ENCODE measurements around the gene CHST11. TPM values are rescaled to one million over a fixed set of nuclear protein-coding genes. Genes with fewer than 3 reads are reported as not detected.

Gene CHST11
- total RNA-seq, 1 donor from 2014 or later = 44.9 TPM

DNA sequence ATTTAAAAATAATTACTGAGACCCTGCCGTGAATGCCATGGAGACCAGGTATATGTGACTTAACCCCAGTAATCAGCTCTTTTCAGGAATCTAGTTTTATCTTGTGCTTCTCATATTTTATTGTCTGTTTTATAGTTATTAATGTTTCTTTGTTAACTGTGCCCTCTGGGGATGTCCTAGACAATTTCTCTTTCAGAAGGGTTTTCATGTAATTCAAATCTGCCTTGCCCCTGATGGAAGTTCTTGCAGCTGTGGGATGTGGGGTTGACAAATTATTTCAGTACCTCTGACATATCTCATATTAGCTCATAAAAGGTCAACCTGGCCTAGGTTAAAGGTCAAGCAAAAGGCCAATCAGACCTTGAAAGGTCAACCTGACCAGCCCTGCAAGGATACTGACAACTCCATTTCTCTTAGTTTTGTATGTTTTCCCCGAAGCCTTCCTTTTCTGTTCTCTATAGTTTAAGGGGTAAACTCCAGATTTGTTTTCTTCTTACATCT lies 319.0 kb downstream of the CHST11 start:
- Mint-ChIP-seq H3K4me3 (no peak overlapping the region), H3K27ac (no peak overlapping the region), H3K9me3 (peaks cover 31% of the 10 kb centered on the region), H3K4me1 (no peaks in the 10 kb centered on the region), H3K36me3 (ENCODE audit: low read depth) (peaks cover 4% of the 10 kb centered on the region), H3K27me3 (peaks cover 10% of the 10 kb centered on the region)
- intact Hi-C loops (cut with micrococcal nuclease) = no loop called here
- DNase-seq = peak; percentile 18

DNA sequence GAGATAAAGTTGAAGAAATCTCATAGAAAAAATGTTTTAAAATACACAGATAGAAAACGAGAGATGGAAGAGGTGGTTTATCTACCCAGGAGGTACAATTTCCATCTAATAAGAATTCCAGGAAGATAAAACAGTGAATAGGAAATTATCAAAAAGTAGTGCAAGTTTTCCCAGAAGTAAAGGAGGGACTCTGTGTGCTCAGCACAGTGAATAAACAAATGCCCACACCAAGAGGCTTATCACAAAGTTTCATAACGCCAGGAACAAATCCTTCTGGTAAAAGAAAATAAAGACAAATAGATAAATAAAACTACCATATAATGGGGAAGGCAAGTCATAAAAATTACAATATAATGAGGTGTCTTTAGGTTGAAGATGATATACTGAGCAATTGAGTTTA lies 322.4 kb downstream of the CHST11 start:
- DNase-seq = no peak
- intact Hi-C loops (cut with micrococcal nuclease) = no loop called here
- Mint-ChIP-seq H3K27me3 (no peaks in the 10 kb centered on the region), H3K4me3 (no peak overlapping the region), H3K36me3 (ENCODE audit: low read depth) (peaks cover 2% of the 10 kb centered on the region), H3K4me1 (no peaks in the 10 kb centered on the region), H3K9me3 (peaks cover 29% of the 10 kb centered on the region), H3K27ac (no peak overlapping the region)

- Mint-ChIP-seq H3K4me3 (no peak overlapping the region), H3K36me3 (ENCODE audit: low read depth) (peaks cover 2% of the 10 kb centered on the region), H3K27me3 (no peaks in the 10 kb centered on the region), H3K4me1 (no peaks in the 10 kb centered on the region), H3K9me3 (peaks cover 28% of the 10 kb centered on the region), H3K27ac (no peak overlapping the region)
- intact Hi-C loops (cut with micrococcal nuclease) = no loop called here
- peak; percentile 41 for DNase-seq
Observed at GRCh38 chr12:104782296-104782695, 325.5 kb downstream of the CHST11 start.

- peaks cover 3% of the 10 kb centered on the region for H3K4me1 Mint-ChIP-seq
- H3K27me3 Mint-ChIP-seq = no peaks in the 10 kb centered on the region
- peaks cover 15% of the 10 kb centered on the region for H3K9me3 Mint-ChIP-seq
- H3K36me3 Mint-ChIP-seq (ENCODE audit: low read depth) = peaks cover 2% of the 10 kb centered on the region
- no peak overlapping the region for H3K27ac Mint-ChIP-seq
- intact Hi-C loops (cut with micrococcal nuclease) = no loop called here
- DNase-seq = no peak
- no peak overlapping the region for H3K4me3 Mint-ChIP-seq
Observed at GRCh38 chr12:104784592-104784991, 327.8 kb downstream of the CHST11 start.

DNA sequence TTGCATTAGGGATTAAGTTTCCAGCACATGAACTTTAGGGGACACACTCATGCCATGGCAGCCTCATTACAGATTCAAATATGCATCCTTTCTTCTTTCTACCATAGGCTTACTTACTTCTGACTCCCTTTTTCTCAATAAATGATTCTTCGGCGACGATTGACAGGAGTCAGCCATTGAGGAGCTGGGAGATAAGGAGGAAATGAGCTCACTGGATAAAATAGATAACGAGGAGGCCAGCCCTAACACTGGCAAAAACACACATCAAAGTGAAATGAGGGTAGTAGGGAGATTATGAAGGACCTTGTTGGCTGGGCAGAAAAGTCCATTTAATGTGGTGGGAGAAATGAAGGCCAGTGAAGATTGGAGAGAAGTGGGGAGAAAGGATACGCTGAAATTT lies 329.1 kb downstream of the CHST11 start:
- no peak for DNase-seq
- Mint-ChIP-seq H3K27ac (no peak overlapping the region), H3K4me3 (no peak overlapping the region), H3K27me3 (no peaks in the 10 kb centered on the region), H3K4me1 (peaks cover 5% of the 10 kb centered on the region), H3K9me3 (peaks cover 7% of the 10 kb centered on the region), H3K36me3 (ENCODE audit: low read depth) (peaks cover 2% of the 10 kb centered on the region)
- intact Hi-C loops (cut with micrococcal nuclease) = no loop called here

DNA sequence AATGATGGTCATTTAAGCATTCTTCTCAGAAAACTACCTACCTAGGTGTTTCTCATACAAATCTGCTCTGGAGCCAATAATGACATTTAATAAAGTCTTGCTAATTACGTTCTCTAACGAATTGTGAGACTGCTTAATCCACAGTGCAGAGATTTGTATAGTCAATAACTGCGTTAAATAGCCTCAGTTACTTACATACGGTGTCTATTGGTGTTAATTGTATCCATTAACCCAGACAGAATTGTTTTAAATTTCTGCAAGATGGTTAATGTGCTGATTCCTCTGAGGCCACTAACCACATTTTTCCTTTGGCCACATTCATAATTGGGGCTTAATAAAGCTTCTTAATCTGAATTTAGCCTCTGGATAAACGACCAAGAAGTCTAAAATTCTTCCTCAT lies 329.6 kb downstream of the CHST11 start:
- no peak for DNase-seq
- no peaks in the 10 kb centered on the region for H3K36me3 Mint-ChIP-seq (ENCODE audit: low read depth)
- H3K9me3 Mint-ChIP-seq = peaks cover 3% of the 10 kb centered on the region
- H3K4me1 Mint-ChIP-seq = peaks cover 5% of the 10 kb centered on the region
- no peak overlapping the region for H3K4me3 Mint-ChIP-seq
- no peak overlapping the region for H3K27ac Mint-ChIP-seq
- intact Hi-C loops (cut with micrococcal nuclease) = no loop called here
- no peaks in the 10 kb centered on the region for H3K27me3 Mint-ChIP-seq

DNA sequence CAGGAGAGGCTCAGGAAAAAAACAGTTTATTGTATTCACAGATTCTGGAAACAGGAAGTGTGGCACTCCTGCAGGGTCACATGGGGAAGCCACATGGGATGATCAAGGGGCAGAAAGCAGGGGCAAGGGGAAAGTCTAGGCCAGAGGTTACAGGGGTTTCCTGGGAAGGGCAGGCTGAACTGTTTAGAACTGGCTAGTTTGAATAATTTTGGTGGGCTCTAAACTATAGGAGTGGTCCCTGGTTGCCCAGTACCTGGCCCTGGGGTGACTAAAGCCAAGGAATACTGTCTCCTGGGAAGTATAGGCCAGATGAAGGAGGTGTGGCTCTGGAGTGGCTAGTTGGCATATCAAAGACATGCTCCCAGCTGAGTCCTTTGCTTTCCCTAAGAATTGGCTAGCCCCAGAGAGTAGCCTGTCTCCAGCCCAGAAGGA lies 332.1 kb downstream of the CHST11 start:
- Mint-ChIP-seq H3K27ac (no peak overlapping the region), H3K4me1 (peaks cover 5% of the 10 kb centered on the region), H3K9me3 (no peaks in the 10 kb centered on the region), H3K27me3 (no peaks in the 10 kb centered on the region), H3K4me3 (no peak overlapping the region), H3K36me3 (ENCODE audit: low read depth) (no peaks in the 10 kb centered on the region)
- intact Hi-C loops (cut with micrococcal nuclease) = no loop called here
- no peak for DNase-seq

- Mint-ChIP-seq H3K27me3 (peaks cover 3% of the 10 kb centered on the region), H3K9me3 (no peaks in the 10 kb centered on the region), H3K4me1 (peaks cover 5% of the 10 kb centered on the region), H3K4me3 (peak overlapping the region; percentile 28), H3K27ac (no peak overlapping the region), H3K36me3 (ENCODE audit: low read depth) (no peaks in the 10 kb centered on the region)
- intact Hi-C loops (cut with micrococcal nuclease) = loop anchor here (10.0 kb wide), 1 partner anchor 406 kb away; no protein-coding TSS in a partner anchor
- peak; percentile 81 for DNase-seq
Observed at GRCh38 chr12:104790296-104791125, 333.8 kb downstream of the CHST11 start.

DNA sequence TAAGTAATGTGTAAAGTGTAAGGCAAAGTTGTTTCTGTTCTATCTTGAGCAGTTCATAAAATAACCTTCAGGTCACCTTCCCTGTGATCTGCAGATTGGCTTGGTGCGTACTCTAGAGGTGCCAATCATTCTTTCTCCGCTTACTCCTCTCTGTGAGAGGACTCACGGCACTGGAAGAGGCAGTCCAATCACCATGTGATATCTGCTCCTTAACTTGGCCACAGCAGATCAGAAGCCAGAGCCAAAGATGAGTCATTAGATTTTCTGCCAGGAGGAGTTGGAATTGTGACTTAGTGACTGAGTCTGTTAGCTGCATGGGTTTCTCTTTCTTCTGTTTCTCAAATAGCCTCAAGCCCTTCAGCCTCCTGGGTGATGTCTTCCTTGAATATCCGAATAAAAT lies 335.8 kb downstream of the CHST11 start:
- Mint-ChIP-seq H3K9me3 (no peaks in the 10 kb centered on the region), H3K36me3 (ENCODE audit: low read depth) (no peaks in the 10 kb centered on the region), H3K27ac (no peak overlapping the region), H3K27me3 (peaks cover 9% of the 10 kb centered on the region), H3K4me1 (peaks cover 5% of the 10 kb centered on the region), H3K4me3 (no peak overlapping the region)
- DNase-seq = no peak
- intact Hi-C loops (cut with micrococcal nuclease) = loop anchor here (10.0 kb wide), 1 partner anchor 408 kb away; no protein-coding TSS in a partner anchor

DNA sequence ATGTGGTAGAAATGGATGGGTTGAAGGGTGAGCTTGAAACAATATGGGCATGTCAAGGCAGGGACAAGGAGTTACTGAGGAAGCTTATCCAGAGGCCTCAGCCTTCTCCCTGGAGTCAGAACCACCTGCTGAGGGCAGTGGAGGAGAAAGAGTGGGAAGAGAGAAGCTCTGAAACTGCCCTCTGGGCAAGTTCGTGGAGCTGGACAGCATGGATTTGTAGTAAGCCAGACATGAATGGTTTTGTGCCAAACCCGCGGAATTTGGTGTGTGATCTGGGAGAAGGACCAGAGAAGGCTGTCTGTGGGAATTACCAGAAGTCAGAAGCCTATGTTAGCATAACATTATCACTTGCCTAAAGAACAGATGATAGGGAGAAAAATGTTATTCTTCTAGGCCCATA lies 336.5 kb downstream of the CHST11 start:
- Mint-ChIP-seq H3K27me3 (peaks cover 12% of the 10 kb centered on the region), H3K27ac (no peak overlapping the region), H3K9me3 (no peaks in the 10 kb centered on the region), H3K4me3 (no peak overlapping the region), H3K36me3 (ENCODE audit: low read depth) (no peaks in the 10 kb centered on the region), H3K4me1 (peaks cover 5% of the 10 kb centered on the region)
- intact Hi-C loops (cut with micrococcal nuclease) = loop anchor here (10.0 kb wide), 1 partner anchor 408 kb away; no protein-coding TSS in a partner anchor
- no peak for DNase-seq

DNA sequence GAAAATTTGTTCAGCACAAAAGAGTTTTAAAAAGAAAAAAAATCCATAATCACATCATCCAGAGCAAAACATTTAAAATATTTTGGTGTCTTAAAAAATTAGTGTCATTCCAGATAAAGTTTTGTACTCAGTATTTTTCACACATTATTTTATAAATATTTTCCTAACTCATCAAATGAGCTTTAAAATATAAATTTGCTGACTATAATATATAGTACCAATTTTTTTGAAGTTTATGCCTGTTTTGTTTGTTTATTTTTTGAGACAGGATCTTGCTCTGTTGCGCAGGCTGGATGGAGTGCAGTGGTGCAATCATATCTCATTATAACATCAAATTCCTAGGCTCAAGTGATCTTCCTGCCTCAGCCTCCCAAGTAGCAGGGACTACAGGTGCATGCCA lies 337.2 kb downstream of the CHST11 start:
- H3K27me3 Mint-ChIP-seq = peaks cover 12% of the 10 kb centered on the region
- no peak overlapping the region for H3K4me3 Mint-ChIP-seq
- no peak overlapping the region for H3K27ac Mint-ChIP-seq
- DNase-seq = no peak
- H3K4me1 Mint-ChIP-seq = peaks cover 2% of the 10 kb centered on the region
- intact Hi-C loops (cut with micrococcal nuclease) = loop anchor here (10.0 kb wide), 1 partner anchor 409 kb away; no protein-coding TSS in a partner anchor
- no peaks in the 10 kb centered on the region for H3K9me3 Mint-ChIP-seq
- no peaks in the 10 kb centered on the region for H3K36me3 Mint-ChIP-seq (ENCODE audit: low read depth)

DNA sequence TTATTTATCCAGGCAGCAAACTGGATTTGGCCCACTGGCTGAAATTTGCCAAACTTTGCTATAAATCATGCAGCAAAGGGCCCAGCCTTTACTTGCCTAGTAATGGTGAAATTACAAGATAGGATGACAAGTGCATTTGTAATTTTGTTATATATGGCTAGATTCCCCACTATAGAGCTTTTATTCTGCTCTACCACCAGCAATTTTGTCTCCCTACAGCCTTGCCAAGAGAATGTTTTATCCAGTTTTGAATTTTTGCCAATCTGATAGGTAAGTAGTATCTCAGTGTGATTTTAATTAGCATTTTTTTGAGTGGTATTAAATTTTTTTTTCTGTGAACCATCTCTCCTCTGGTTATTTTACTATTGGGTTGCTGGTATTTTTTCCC lies 339.7 kb downstream of the CHST11 start:
- H3K4me1 Mint-ChIP-seq = no peaks in the 10 kb centered on the region
- no peaks in the 10 kb centered on the region for H3K36me3 Mint-ChIP-seq (ENCODE audit: low read depth)
- H3K9me3 Mint-ChIP-seq = no peaks in the 10 kb centered on the region
- H3K27me3 Mint-ChIP-seq = peaks cover 18% of the 10 kb centered on the region
- intact Hi-C loops (cut with micrococcal nuclease) = loop anchor here (10.0 kb wide), 1 partner anchor 412 kb away; no protein-coding TSS in a partner anchor
- no peak overlapping the region for H3K27ac Mint-ChIP-seq
- no peak for DNase-seq
- no peak overlapping the region for H3K4me3 Mint-ChIP-seq

- H3K27ac Mint-ChIP-seq = no peak overlapping the region
- H3K9me3 Mint-ChIP-seq = no peaks in the 10 kb centered on the region
- intact Hi-C loops (cut with micrococcal nuclease) = loop anchor here (10.0 kb wide), 1 partner anchor 415 kb away; no protein-coding TSS in a partner anchor
- peaks cover 23% of the 10 kb centered on the region for H3K27me3 Mint-ChIP-seq
- no peak for DNase-seq
- no peaks in the 10 kb centered on the region for H3K4me1 Mint-ChIP-seq
- H3K4me3 Mint-ChIP-seq = no peak overlapping the region
- no peaks in the 10 kb centered on the region for H3K36me3 Mint-ChIP-seq (ENCODE audit: low read depth)
Observed at GRCh38 chr12:104799458-104799857, 342.7 kb downstream of the CHST11 start.

GRCh38 chr12:104801005-104801404 lies 344.3 kb downstream of the CHST11 start:
- Mint-ChIP-seq H3K9me3 (no peaks in the 10 kb centered on the region), H3K36me3 (ENCODE audit: low read depth) (no peaks in the 10 kb centered on the region), H3K27me3 (peaks cover 22% of the 10 kb centered on the region), H3K27ac (no peak overlapping the region), H3K4me1 (no peaks in the 10 kb centered on the region), H3K4me3 (no peak overlapping the region)
- no peak for DNase-seq
- intact Hi-C loops (cut with micrococcal nuclease) = no loop called here
